Measurements from ENCODE around the gene NHS.

NHS gene

GRCh38 chrX:17595456-17596035, 220.5 kb downstream of the NHS start:
- no peak for DNase-seq

GRCh38 chrX:17596061-17596460, 221.1 kb downstream of the NHS start:
- no peak for DNase-seq

- no peak for DNase-seq
These were observed 221.7 kb downstream of the NHS start for GRCh38 chrX:17596546-17597205.

- DNase-seq = no peak
These were observed 222.3 kb downstream of the NHS start for GRCh38 chrX:17597327-17597726.

GRCh38 chrX:17597836-17598439, 222.9 kb downstream of the NHS start:
- DNase-seq = no peak

- no peak for DNase-seq
These were observed 226.6 kb downstream of the NHS start for GRCh38 chrX:17601441-17602200.

- no peak for DNase-seq
These were observed 227.2 kb downstream of the NHS start for GRCh38 chrX:17602245-17602644.

GRCh38 chrX:17603196-17603595, 228.2 kb downstream of the NHS start:
- DNase-seq = no peak

GRCh38 chrX:17605676-17606075, 230.7 kb downstream of the NHS start:
- DNase-seq = no peak

GRCh38 chrX:17606231-17606630, 231.2 kb downstream of the NHS start:
- no peak for DNase-seq

GRCh38 chrX:17608888-17609287, 233.9 kb downstream of the NHS start:
- DNase-seq = peak; percentile 49

GRCh38 chrX:17610788-17611187, 235.8 kb downstream of the NHS start:
- DNase-seq = no peak

- peak; percentile 72 for DNase-seq
These were observed 239.1 kb downstream of the NHS start for GRCh38 chrX:17613979-17614588.

GRCh38 chrX:17616936-17617335, 241.9 kb downstream of the NHS start:
- DNase-seq = peak; percentile 18

- no peak for DNase-seq
These were observed 242.8 kb downstream of the NHS start for GRCh38 chrX:17617806-17618205.

GRCh38 chrX:17621566-17622270, 246.7 kb downstream of the NHS start:
- no peak for DNase-seq

GRCh38 chrX:17622331-17622730, 247.3 kb downstream of the NHS start:
- DNase-seq = no peak

- no peak for DNase-seq
These were observed 248.8 kb downstream of the NHS start for GRCh38 chrX:17623750-17624149.

GRCh38 chrX:17627026-17627425, 252.0 kb downstream of the NHS start:
- no peak for DNase-seq

GRCh38 chrX:17628976-17629375, 254.0 kb downstream of the NHS start:
- DNase-seq = no peak

GRCh38 chrX:17629519-17629918, 254.5 kb downstream of the NHS start:
- DNase-seq = no peak

GRCh38 chrX:17631647-17632046, 256.6 kb downstream of the NHS start:
- DNase-seq = no peak

- DNase-seq = no peak
These were observed 257.9 kb downstream of the NHS start for GRCh38 chrX:17632942-17633341.
